SK-MEL-5 (cell line): ENCODE measurements around the gene NCAPG. TPM values are rescaled to one million over a fixed set of nuclear protein-coding genes. Genes with fewer than 3 reads are reported as not detected.

Experiments
- DNase-seq: peaks from one replicate; pipeline ENCODE4 v3.0.0-alpha.2; 2016; ENCODE audit warnings: low read depth, low spot score
- in situ Hi-C: cut with HindIII; loops from 2 replicates; pipeline ENCODE4 v1.10.0; 2016; ENCODE audit warnings: low sequenced_read_pairs, high pct_unique_total_duplicates, low pct_unique_long_range_greater_than_20kb
- polyA plus RNA-seq, 2 experiments: library from polyadenylated mRNA; depleted of rRNA; stranded (reverse); fragments of >200 nt; gene quantifications; 2 replicates each; pipeline ENCODE4 v1.2.3, GENCODE V29; 2015
- total RNA-seq: library from RNA; depleted of rRNA; stranded (reverse); fragments of >200 nt; shearing (Covaris generic); gene quantifications from 2 replicates; pipeline ENCODE4 v1.2.3, GENCODE V29; 2014; rRNA removed

Gene NCAPG
- total RNA-seq = 41.3 and 45.1 TPM in 2 replicates
- polyA plus RNA-seq (2015; cell fraction: cytosol; rRNA removed) = 26.6 and 31.9 TPM in 2 replicates
- polyA plus RNA-seq (2015; cell fraction: nucleus; rRNA removed) = 47.9 and 71.4 TPM in 2 replicates

- peak; percentile 99 for DNase-seq
- in situ Hi-C loops = no loop called here
These were observed at the start of gene NCAPG, which contains the start of gene DCAF16 for GRCh38 chr4:17810260-17811077. Gene NCAPG, plus strand, starts transcription at chr4:17810979. Its CDS starts 99 bp downstream, at chr4:17811078. Gene DCAF16, minus strand, starts transcription at chr4:17810757. Its CDS starts 6,616 bp downstream, at chr4:17804141.

- DNase-seq = no peak
- in situ Hi-C loops = no loop called here
These were observed 49.7 kb upstream of the NCAPG start for GRCh38 chr4:17761062-17761461.

- peak; percentile 63 for DNase-seq
- in situ Hi-C loops = no loop called here
These were observed 48.1 kb upstream of the NCAPG start for GRCh38 chr4:17762726-17763125.

- in situ Hi-C loops = no loop called here
- DNase-seq = no peak
These were observed 47.4 kb upstream of the NCAPG start for GRCh38 chr4:17763416-17763815.

GRCh38 chr4:17763931-17764330 lies 46.8 kb upstream of the NCAPG start:
- in situ Hi-C loops = no loop called here
- no peak for DNase-seq

- DNase-seq = no peak
- in situ Hi-C loops = no loop called here
These were observed 45.1 kb upstream of the NCAPG start for GRCh38 chr4:17765514-17766286.

GRCh38 chr4:17766826-17767458 lies 43.8 kb upstream of the NCAPG start:
- no peak for DNase-seq
- in situ Hi-C loops = no loop called here

GRCh38 chr4:17769406-17770174 lies 41.2 kb upstream of the NCAPG start:
- no peak for DNase-seq
- in situ Hi-C loops = no loop called here

- in situ Hi-C loops = no loop called here
- peak; percentile 66 for DNase-seq
These were observed 39.9 kb upstream of the NCAPG start for GRCh38 chr4:17770845-17771244.

- in situ Hi-C loops = no loop called here
These were observed 39.4 kb upstream of the NCAPG start for GRCh38 chr4:17771284-17771908.

GRCh38 chr4:17773135-17773698 lies 37.6 kb upstream of the NCAPG start:
- in situ Hi-C loops = no loop called here
- no peak for DNase-seq

More at GRCh38 chr4:17771284-17771908, 39.4 kb upstream of the NCAPG start:
- DNase-seq = no peak

- no peak for DNase-seq
- in situ Hi-C loops = no loop called here
These were observed 32.3 kb upstream of the NCAPG start for GRCh38 chr4:17778431-17778830.

- in situ Hi-C loops = no loop called here
- peak; percentile 42 for DNase-seq
These were observed 30.1 kb upstream of the NCAPG start for GRCh38 chr4:17780501-17781299.

GRCh38 chr4:17781300-17782287 lies 29.2 kb upstream of the NCAPG start, which contains the start of gene FAM184B:
Gene FAM184B, minus strand, starts transcription at chr4:17781621. Its CDS starts 322 bp downstream, at chr4:17781299.
- in situ Hi-C loops = no loop called here
- no peak for DNase-seq

GRCh38 chr4:17785858-17786257 lies 24.9 kb upstream of the NCAPG start:
- peak; percentile 39 for DNase-seq

More at GRCh38 chr4:17785858-17786257, 24.9 kb upstream of the NCAPG start:
- in situ Hi-C loops = no loop called here
